GM19468 (cell line): ENCODE results near the gene ANKUB1.

Experiments
- ATAC-seq: cut with Tn5 transposase; IDR thresholded peaks from one replicate; pipeline ENCODE4 v1.9.1; 2021; ENCODE audit warnings: mild to moderate bottlenecking, moderate library complexity, moderate number of reproducible peaks; ENCODE audit not compliant: unreplicated experiment; ENCODE audit errors: extremely low read depth

Gene ANKUB1

DNA sequence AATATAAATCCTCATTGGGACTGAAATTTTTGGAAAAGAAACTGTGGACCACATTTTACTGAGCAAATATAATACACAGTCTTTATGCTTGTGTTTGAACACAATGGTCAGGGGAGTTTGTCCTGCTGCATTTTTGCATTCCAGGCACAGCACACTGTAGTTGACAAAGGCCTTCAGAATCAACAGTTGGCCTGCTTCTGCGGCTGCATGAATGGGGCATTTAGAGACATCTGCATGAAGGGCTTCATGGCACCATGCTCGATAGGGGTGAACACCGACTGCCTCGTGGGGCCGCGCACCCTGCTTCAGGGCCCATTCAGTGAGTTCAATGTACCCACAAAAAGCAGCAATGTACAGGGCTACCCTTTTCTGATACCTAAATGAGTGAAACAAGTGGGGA is 24.6 kb downstream of the ANKUB1 start:
- ATAC-seq, result no peak

GRCh38 chr3:149765762-149766334 is 26.5 kb downstream of the ANKUB1 start:
- no peak for ATAC-seq

GRCh38 chr3:149764302-149764701 is 28.1 kb downstream of the ANKUB1 start:
- no peak for ATAC-seq

GRCh38 chr3:149763565-149764195 is 28.7 kb downstream of the ANKUB1 start:
- no peak for ATAC-seq

GRCh38 chr3:149753717-149754116 is 38.6 kb downstream of the ANKUB1 start:
- no peak for ATAC-seq

DNA sequence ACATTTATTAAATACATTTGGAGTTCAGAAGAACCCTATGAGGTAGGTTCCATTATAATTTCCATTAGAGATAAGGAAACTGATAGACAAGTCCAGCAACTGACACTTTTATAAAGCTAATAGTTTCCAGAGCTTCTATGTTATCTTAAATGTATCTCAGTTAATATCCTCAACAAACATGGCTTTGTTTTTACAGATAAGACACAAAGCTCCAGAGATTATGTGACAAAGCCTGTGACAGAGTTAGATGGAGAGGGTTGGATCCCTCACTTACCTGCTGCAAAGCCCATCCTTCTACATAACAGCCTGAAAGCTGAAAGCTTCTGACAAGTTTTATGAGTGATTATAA is 39.6 kb downstream of the ANKUB1 start:
- no peak for ATAC-seq

DNA sequence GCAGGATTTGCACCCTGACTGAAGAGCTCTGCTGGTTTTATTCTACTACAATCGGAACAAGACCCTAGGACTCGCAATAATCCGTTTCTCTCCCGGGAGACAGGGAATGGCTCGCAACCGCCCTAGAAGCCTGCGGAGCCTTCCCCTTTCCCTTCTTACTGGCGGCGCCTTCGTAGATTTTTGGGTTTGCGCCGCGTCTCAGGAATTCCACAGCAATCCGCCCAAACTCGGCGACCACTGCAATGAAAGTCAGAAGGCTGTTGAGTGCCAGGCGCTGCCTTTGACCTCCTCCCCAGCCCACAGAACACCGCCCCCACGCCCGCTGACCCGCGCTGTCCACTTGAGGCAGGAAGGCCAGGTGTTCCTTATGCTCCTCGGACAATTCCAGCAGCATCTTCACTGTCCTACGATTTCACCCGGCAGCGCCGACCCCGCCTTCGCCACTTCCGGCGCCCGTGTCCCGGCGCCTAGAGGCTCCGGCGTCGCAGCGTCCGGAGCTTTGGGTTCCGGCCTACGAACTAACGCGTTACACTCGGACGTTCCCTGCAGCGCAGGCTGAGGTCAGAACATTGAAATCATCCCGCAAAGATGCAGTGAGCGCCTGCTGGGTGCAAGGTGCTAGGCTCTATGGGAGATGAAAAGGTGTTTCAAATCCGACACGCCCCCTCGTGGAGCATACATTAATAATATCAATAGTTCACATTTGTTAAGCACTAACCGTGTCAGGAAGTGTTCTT is 40.1 kb downstream of the ANKUB1 start, which contains the start of gene COMMD2:
Gene COMMD2 (minus strand): TSS at position 439 of the 737 bp plus-strand sequence. CDS start 45 bp downstream, at position 394.
- peak; percentile 99 for ATAC-seq

GRCh38 chr3:149751551-149751950 is 40.8 kb downstream of the ANKUB1 start:
- ATAC-seq, result no peak

DNA sequence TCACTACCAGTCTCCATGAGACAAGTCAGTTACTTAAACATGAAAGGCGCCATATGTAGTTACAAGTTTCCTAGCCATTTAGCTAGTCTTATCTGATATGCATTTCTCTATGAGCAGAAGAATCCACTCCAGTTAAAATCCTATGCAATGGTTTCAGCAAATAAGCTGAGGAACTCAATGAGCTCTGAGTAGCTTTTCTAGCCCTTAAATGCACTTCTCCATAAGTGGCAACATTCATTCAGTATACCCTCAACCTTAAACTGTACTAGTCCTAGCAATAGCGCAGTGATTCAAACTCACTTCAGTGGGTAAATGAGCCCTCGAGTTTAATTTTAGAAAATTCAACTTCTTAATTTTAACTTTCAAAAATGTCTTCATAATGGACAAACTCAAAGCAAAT is 47.7 kb downstream of the ANKUB1 start:
- no peak for ATAC-seq

- no peak for ATAC-seq
Measured at GRCh38 chr3:149744151-149744550, 48.2 kb downstream of the ANKUB1 start.

DNA sequence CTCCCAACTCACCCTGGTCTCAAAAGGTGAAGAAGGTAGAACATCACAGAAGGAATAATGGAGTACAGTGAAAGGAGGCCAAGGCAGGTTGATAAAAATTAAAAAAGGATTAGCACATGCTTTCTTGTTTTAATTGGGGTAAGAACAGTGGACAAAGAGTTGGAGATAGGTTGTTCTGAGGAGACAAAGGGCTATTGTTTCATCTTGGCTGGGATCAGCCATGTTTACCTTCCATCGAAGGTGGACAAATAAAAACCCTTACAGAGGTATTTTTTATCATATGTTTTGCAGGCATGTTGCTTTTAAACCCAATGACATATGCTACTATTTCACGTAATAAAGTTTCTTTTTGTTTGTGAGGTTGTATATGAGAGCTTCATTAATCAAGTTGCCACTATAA is 53.0 kb downstream of the ANKUB1 start:
- ATAC-seq, result no peak

DNA sequence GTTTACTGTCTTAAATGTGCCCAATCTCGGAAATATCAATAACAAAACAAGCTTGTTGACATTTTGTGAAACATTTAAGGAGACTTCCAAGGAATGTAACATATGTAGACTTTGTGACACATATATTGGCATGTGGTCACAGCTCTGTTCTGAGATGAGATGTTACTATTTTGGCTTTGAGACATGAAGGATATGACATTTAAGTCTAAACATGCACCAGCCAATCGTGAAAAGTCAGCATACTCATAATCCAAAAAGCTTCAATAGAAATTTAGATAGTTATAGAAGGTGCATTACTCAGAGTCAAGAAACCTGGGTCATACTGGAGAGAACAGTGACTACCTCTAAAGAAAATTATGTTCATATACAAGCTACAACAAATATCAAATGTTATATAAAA is 53.5 kb downstream of the ANKUB1 start:
- ATAC-seq, result no peak

DNA sequence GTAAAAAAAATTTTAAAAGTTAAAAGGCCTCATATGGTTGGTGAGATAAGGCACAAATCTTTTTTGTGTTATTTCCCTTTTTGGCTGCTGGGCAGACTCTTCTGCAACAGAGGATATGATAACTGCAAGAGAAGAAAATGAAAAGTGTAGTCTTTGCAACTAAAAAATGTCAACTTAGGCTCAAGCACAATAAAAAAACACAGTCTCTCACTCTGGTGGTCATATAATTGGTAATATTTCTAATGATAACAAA is 55.5 kb downstream of the ANKUB1 start:
- no peak for ATAC-seq

DNA sequence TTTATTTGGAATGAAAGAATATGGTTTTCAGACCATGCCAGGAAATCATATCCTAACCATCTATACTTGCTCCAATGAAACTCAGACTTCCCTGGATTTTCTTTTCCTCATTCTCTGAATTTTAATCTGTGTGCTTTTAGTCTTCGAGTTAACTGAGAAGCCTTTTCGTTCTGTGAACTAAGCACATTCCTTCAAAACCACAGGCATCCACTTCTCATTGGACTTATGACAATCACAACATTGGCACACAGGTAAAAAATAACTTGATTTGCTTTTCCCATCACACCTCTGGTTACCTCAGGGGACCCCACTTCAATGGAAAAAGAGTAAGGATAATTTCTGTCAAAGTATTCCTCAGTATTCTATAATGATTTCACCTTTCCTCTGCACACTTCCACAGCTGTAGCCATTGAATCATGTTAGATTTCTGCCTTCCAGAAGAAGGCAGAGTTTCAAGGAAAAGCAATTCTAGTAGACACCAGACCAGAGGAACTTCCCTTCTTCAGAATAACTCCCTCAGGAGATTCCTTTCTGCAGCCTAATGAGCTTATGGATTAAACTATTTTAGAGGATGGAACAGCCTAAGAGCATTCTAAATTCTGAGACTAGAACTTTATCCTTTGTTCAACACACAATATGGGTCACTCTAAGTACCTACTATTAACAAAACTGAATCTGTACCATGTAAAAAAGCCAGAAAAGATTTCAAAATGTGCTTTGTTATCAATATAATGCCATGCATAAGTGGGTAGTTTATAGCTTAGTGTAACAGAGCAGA is 56.0 kb downstream of the ANKUB1 start:
- no peak for ATAC-seq

GRCh38 chr3:149732234-149732633 is 60.1 kb downstream of the ANKUB1 start:
- ATAC-seq, result no peak

GRCh38 chr3:149727656-149728055 is 64.7 kb downstream of the ANKUB1 start:
- ATAC-seq, result no peak

GRCh38 chr3:149726716-149727407 is 65.5 kb downstream of the ANKUB1 start:
- peak; percentile 85 for ATAC-seq

- ATAC-seq, result no peak
Measured at GRCh38 chr3:149723781-149724180, 68.6 kb downstream of the ANKUB1 start.

DNA sequence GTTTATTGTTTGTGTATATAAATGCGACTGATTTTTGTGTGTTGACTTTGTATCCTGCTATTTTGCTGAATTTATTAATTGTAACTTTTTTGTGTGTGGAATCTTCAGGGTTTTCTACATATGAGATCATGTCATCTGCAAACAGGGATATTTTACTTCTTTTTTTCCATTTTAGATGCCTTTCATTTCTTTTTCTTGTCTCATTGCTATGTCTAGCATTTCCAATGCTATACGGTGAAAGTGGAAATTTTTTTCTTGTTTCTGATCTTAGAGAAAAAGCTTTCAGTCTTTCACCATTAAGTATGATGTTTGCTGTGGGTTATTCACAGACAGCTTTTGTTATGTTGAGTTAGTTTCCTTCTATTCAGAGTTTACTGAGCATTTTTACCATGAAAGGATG is 71.4 kb downstream of the ANKUB1 start:
- ATAC-seq, result no peak

DNA sequence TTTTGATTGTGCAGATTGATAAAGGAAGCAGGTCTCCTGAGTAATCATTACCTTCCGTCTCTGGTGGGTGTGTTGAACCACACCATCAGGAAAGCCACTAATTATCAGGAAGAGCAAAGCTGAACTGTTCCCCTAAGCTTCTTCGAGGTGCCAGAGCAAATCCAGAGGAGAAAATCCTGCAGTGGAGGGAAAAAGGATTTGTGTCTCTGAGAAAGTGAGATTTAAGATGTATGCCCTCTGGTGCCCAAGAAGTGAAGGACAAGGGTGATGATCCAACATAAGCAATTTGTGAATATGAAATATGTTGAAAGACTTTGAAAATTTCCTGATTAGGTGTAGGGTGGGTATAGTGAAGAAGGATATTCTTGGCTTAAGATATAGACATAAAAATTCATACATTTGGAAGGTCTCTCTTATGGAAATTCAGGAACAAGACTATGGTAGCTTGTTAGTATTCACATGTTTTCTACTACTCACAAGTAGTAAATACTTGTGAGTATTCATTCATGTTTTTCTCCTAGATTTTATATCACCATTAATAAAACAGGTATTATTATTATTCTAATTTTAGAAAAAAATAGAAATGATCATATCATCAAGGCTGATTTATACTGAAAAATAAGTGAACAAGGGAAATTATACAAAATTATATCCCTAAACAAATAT is 74.8 kb downstream of the ANKUB1 start:
- no peak for ATAC-seq
